ENCODE results near the gene IGFLR1.

The IGFLR1 gene

GRCh38 chr19:35750167-35750566, 7.9 kb upstream of the IGFLR1 start:
- H2AFZ ChIP-seq (ENCODE audit: insufficient read depth, low read length, poor library complexity): peak overlapping the region; percentile 26
- DNase-seq: peak; percentile 75
- no peak overlapping the region for H3K23ac ChIP-seq (ENCODE audit: low read length)
- peak overlapping the region; percentile 14 for H4K12ac ChIP-seq (ENCODE audit: low read depth, low read length)
- peak overlapping the region; percentile 50 for H2BK12ac ChIP-seq (ENCODE audit: low read length)
- peak overlapping the region; percentile 94 for H3K27ac ChIP-seq (ENCODE audit: low read depth, low read length)
- peaks cover 11% of the 10 kb centered on the region for H3K79me2 ChIP-seq (ENCODE audit: control insufficient read depth, insufficient read depth, low read length, poor library complexity)
- peaks cover 4% of the 10 kb centered on the region for H3K9me3 ChIP-seq (ENCODE audit: insufficient read depth, low read depth, low read length)
- no CpG with 5 or more reads among the region's 5 CpGs for WGBS (ENCODE audit: extremely low coverage, insufficient coverage, insufficient read length)
- H3K4ac ChIP-seq (ENCODE audit: low read depth, low read length): peak overlapping the region; percentile 65
- H3K4me2 ChIP-seq (ENCODE audit: low read length): peak overlapping the region; percentile 55
- H3K4me1 ChIP-seq (ENCODE audit: control insufficient read depth in 1 of 2, insufficient read depth in 2 of 2, low read length in 2 of 2): peaks cover 15 to 22% of the 10 kb centered on the region in 2 experiments
- peak overlapping the region; percentile 40 for H2AK5ac ChIP-seq (ENCODE audit: low read length)
- peak overlapping the region; percentile 63 for H3K14ac ChIP-seq (ENCODE audit: low read length)
- peak overlapping the region; percentile 82 for H2BK5ac ChIP-seq (ENCODE audit: low read depth, low read length, poor library complexity)
- peaks cover 13% of the 10 kb centered on the region for H3K79me1 ChIP-seq (ENCODE audit: low read length)
- H3K4me3 ChIP-seq (ENCODE audit: low read depth, low read length): peak overlapping the region; percentile 23
- H3K9ac ChIP-seq (ENCODE audit: low read length): no peak overlapping the region
- peak overlapping the region; percentile 85 for H4K91ac ChIP-seq (ENCODE audit: low read depth, low read length)
- peak overlapping the region; percentile 78 for H3K18ac ChIP-seq (ENCODE audit: low read length)
- no peaks in the 10 kb centered on the region for H3K27me3 ChIP-seq (ENCODE audit: insufficient read depth, low read length)
- H2BK120ac ChIP-seq (ENCODE audit: insufficient read depth, low read length, poor library complexity): peak overlapping the region; percentile 77
- H4K8ac ChIP-seq (ENCODE audit: low read depth, low read length): peak overlapping the region; percentile 59
- H3K36me3 ChIP-seq (ENCODE audit: control insufficient read depth in 1 of 2, insufficient read depth in 2 of 2, low read length in 2 of 2): peaks cover 28 to 30% of the 10 kb centered on the region in 2 experiments

- Histone ChIP-seq H3K4ac (ENCODE audit: low read depth, low read length) (peak within 1 kb of the TSS; percentile 93), H4K12ac (ENCODE audit: low read depth, low read length) (peak within 1 kb of the TSS; percentile 59), H3K9ac (ENCODE audit: low read length) (peak within 1 kb of the TSS; percentile 95), H3K4me3 (ENCODE audit: low read depth, low read length) (peak within 1 kb of the TSS; percentile 93), H2AFZ (ENCODE audit: insufficient read depth, low read length, poor library complexity) (peak within 1 kb of the TSS; percentile 56), H4K8ac (ENCODE audit: low read depth, low read length) (peak within 1 kb of the TSS; percentile 75), H3K23ac (ENCODE audit: low read length) (no peak within 1 kb of the TSS), H3K27ac (ENCODE audit: low read depth, low read length) (peak within 1 kb of the TSS; percentile 14), H2BK120ac (ENCODE audit: insufficient read depth, low read length, poor library complexity) (peak within 1 kb of the TSS; percentile 72), H3K18ac (ENCODE audit: low read length) (peak within 1 kb of the TSS; percentile 89), H3K4me1 (ENCODE audit: control insufficient read depth in 1 of 2, insufficient read depth in 2 of 2, low read length in 2 of 2) (peaks cover 13 to 24% of the 10 kb centered on the region in 2 experiments), H3K27me3 (ENCODE audit: insufficient read depth, low read length) (no peaks in the 10 kb centered on the region), H3K9me3 (ENCODE audit: insufficient read depth, low read depth, low read length) (peaks cover 3% of the 10 kb centered on the region), H3K79me2 (ENCODE audit: control insufficient read depth, insufficient read depth, low read length, poor library complexity) (peaks cover 11% of the 10 kb centered on the region), H3K79me1 (ENCODE audit: low read length) (peaks cover 13% of the 10 kb centered on the region), H2BK12ac (ENCODE audit: low read length) (peak within 1 kb of the TSS; percentile 38), H3K36me3 (ENCODE audit: control insufficient read depth in 1 of 2, insufficient read depth in 2 of 2, low read length in 2 of 2) (peaks cover 16 to 19% of the 10 kb centered on the region in 2 experiments), H2AK5ac (ENCODE audit: low read length) (peak within 1 kb of the TSS; percentile 61), H3K4me2 (ENCODE audit: low read length) (peak within 1 kb of the TSS; percentile 96), H4K91ac (ENCODE audit: low read depth, low read length) (peak within 1 kb of the TSS; percentile 56), H2BK5ac (ENCODE audit: low read depth, low read length, poor library complexity) (peak within 1 kb of the TSS; percentile 32), H3K14ac (ENCODE audit: low read length) (peak within 1 kb of the TSS; percentile 74)
- peak; percentile 100 for DNase-seq
- no CpG with 5 or more reads among the region's 45 CpGs for WGBS (ENCODE audit: extremely low coverage, insufficient coverage, insufficient read length)
These were observed 6.1 kb upstream of the IGFLR1 start, which contains the start of gene LIN37 for GRCh38 chr19:35748106-35749020. TSS of gene LIN37 (plus strand) at chr19:35748576. CDS start at chr19:35748725, 149 bp downstream.

DNA sequence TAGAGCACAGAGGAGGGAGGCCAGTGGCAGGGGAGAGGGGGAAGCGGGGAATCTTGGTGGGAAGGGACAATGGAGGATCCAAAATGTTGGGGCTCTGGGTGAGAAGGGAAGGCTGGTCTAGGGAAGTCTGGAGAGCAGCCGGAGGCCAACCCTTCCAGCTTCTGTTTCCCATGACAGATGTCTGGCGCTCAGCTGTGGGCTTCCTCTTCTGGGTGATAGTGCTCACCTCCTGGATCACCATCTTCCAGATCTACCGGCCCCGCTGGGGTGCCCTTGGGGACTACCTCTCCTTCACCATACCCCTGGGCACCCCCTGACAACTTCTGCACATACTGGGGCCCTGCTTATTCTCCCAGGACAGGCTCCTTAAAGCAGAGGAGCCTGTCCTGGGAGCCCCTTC, 4.3 kb upstream of the IGFLR1 start:
- peaks cover 11% of the 10 kb centered on the region for H3K79me2 ChIP-seq (ENCODE audit: control insufficient read depth, insufficient read depth, low read length, poor library complexity)

DNA sequence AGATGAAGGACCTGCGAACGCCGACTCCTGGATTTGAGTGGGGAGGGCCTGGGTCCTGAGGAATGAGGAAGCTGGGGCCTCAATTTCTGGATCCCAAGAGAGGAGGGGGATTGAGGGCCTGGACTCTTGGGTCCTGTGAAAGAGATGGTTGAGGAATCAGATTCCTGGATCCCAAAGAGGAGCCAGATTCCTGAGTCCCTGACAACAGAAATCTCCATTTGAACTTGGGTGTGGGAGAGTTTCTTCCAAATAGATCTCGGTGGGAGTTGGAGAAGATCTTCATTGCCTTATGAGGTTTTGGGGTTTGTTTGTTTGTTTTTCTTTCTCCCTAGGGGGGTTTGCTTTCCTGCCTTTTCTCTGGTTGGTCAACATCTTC, 3.8 kb upstream of the IGFLR1 start:
- Histone ChIP-seq H2AK5ac (ENCODE audit: low read length) (peak overlapping the region; percentile 91), H3K79me2 (ENCODE audit: control insufficient read depth, insufficient read depth, low read length, poor library complexity) (peaks cover 11% of the 10 kb centered on the region), H2BK5ac (ENCODE audit: low read depth, low read length, poor library complexity) (peak overlapping the region; percentile 69), H2BK120ac (ENCODE audit: insufficient read depth, low read length, poor library complexity) (peak overlapping the region; percentile 29), H3K9ac (ENCODE audit: low read length) (peak overlapping the region; percentile 85), H3K4ac (ENCODE audit: low read depth, low read length) (peak overlapping the region; percentile 16), H3K79me1 (ENCODE audit: low read length) (peaks cover 13% of the 10 kb centered on the region), H3K4me3 (ENCODE audit: low read depth, low read length) (peak overlapping the region; percentile 83), H2BK12ac (ENCODE audit: low read length) (no peak overlapping the region), H4K12ac (ENCODE audit: low read depth, low read length) (peak overlapping the region; percentile 22), H3K4me1 (ENCODE audit: control insufficient read depth in 1 of 2, insufficient read depth in 2 of 2, low read length in 2 of 2) (peaks cover 13 to 24% of the 10 kb centered on the region in 2 experiments), H3K27me3 (ENCODE audit: insufficient read depth, low read length) (no peaks in the 10 kb centered on the region), H3K23ac (ENCODE audit: low read length) (no peak overlapping the region), H3K14ac (ENCODE audit: low read length) (peak overlapping the region; percentile 70), H3K4me2 (ENCODE audit: low read length) (peak overlapping the region; percentile 98), H4K8ac (ENCODE audit: low read depth, low read length) (peak overlapping the region; percentile 84), H3K27ac (ENCODE audit: low read depth, low read length) (no peak overlapping the region), H3K18ac (ENCODE audit: low read length) (peak overlapping the region; percentile 18), H2AFZ (ENCODE audit: insufficient read depth, low read length, poor library complexity) (peak overlapping the region; percentile 50), H3K36me3 (ENCODE audit: control insufficient read depth in 1 of 2, insufficient read depth in 2 of 2, low read length in 2 of 2) (peaks cover 3 to 5% of the 10 kb centered on the region in 2 experiments), H3K9me3 (ENCODE audit: insufficient read depth, low read depth, low read length) (peaks cover 3% of the 10 kb centered on the region), H4K91ac (ENCODE audit: low read depth, low read length) (peak overlapping the region; percentile 84)
- no CpG with 5 or more reads among the region's 4 CpGs for WGBS (ENCODE audit: extremely low coverage, insufficient coverage, insufficient read length)
- no peak for DNase-seq

More for the DNA sequence above, 4.3 kb upstream of the IGFLR1 start:
- no peak overlapping the region for H2AK5ac ChIP-seq (ENCODE audit: low read length)
- no peak overlapping the region for H3K18ac ChIP-seq (ENCODE audit: low read length)
- H4K91ac ChIP-seq (ENCODE audit: low read depth, low read length): no peak overlapping the region
- DNase-seq: no peak
- peak overlapping the region; percentile 9 for H3K4ac ChIP-seq (ENCODE audit: low read depth, low read length)
- H3K14ac ChIP-seq (ENCODE audit: low read length): no peak overlapping the region
- no peak overlapping the region for H3K27ac ChIP-seq (ENCODE audit: low read depth, low read length)
- no peak overlapping the region for H3K23ac ChIP-seq (ENCODE audit: low read length)
- no peak overlapping the region for H2BK120ac ChIP-seq (ENCODE audit: insufficient read depth, low read length, poor library complexity)
- H3K36me3 ChIP-seq (ENCODE audit: control insufficient read depth in 1 of 2, insufficient read depth in 2 of 2, low read length in 2 of 2): peaks cover 3 to 5% of the 10 kb centered on the region in 2 experiments
- peaks cover 13 to 24% of the 10 kb centered on the region in 2 experiments for H3K4me1 ChIP-seq (ENCODE audit: control insufficient read depth in 1 of 2, insufficient read depth in 2 of 2, low read length in 2 of 2)
- no peak overlapping the region for H3K4me3 ChIP-seq (ENCODE audit: low read depth, low read length)
- no peaks in the 10 kb centered on the region for H3K27me3 ChIP-seq (ENCODE audit: insufficient read depth, low read length)
- H3K9me3 ChIP-seq (ENCODE audit: insufficient read depth, low read depth, low read length): peaks cover 3% of the 10 kb centered on the region
- peak overlapping the region; percentile 98 for H3K4me2 ChIP-seq (ENCODE audit: low read length)
- no peak overlapping the region for H2BK5ac ChIP-seq (ENCODE audit: low read depth, low read length, poor library complexity)
- H2AFZ ChIP-seq (ENCODE audit: insufficient read depth, low read length, poor library complexity): no peak overlapping the region
- no CpG with 5 or more reads among the region's 5 CpGs for WGBS (ENCODE audit: extremely low coverage, insufficient coverage, insufficient read length)
- peak overlapping the region; percentile 0 for H4K12ac ChIP-seq (ENCODE audit: low read depth, low read length)
- H3K79me1 ChIP-seq (ENCODE audit: low read length): peaks cover 13% of the 10 kb centered on the region
- H3K9ac ChIP-seq (ENCODE audit: low read length): peak overlapping the region; percentile 14
- H4K8ac ChIP-seq (ENCODE audit: low read depth, low read length): no peak overlapping the region
- no peak overlapping the region for H2BK12ac ChIP-seq (ENCODE audit: low read length)

Data from trophoblast cell (in vitro differentiated cells and primary cell).